GM21825 (cell line): ENCODE measurements around the gene SPN.
A peak's percentile ranks its signal among the peaks of the same experiment; 100 is the strongest.
"Not testable (repeated sequence)": the region's sequence is repeated elsewhere in the genome, so short reads cannot be mapped to it uniquely, and the experiment has no call there.

Source experiments
- ATAC-seq: cut with Tn5 transposase; IDR thresholded peaks from one replicate; pipeline ENCODE4 v1.9.1; 2021; ENCODE audit warnings: mild to moderate bottlenecking, moderate library complexity; ENCODE audit not compliant: unreplicated experiment

The SPN gene

GRCh38 chr16:29699324-29700219 lies 36.5 kb downstream of the SPN start:
- ATAC-seq: no peak

- ATAC-seq: no peak
Measured at GRCh38 chr16:29700253-29700987, 37.4 kb downstream of the SPN start.

- ATAC-seq: no peak
Measured at GRCh38 chr16:29701214-29701555, 38.1 kb downstream of the SPN start.

- peak; percentile 46 for ATAC-seq
Measured at GRCh38 chr16:29702269-29702668, 39.2 kb downstream of the SPN start.

DNA sequence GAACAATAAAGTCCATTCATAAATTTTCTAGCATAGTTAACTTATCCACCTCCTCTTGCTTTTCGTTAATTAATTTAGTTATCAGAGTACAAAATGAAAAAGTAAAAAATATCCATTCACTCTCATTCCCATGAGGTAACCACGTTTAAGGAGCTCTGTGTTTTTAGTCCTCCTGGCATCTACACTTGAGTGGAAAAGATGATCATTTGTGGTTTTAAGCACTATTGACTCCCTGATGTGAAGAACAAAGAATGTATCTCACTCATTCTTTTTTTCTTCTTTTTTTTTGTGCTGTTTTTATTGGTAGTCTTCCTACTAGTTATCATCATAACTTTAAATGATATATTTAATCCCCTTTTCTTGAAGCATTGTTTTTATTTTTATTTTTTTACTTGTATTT lies 42.0 kb downstream of the SPN start:
- no peak for ATAC-seq

- ATAC-seq: not testable (repeated sequence)
Measured at GRCh38 chr16:29707160-29707559, 44.1 kb downstream of the SPN start.

DNA sequence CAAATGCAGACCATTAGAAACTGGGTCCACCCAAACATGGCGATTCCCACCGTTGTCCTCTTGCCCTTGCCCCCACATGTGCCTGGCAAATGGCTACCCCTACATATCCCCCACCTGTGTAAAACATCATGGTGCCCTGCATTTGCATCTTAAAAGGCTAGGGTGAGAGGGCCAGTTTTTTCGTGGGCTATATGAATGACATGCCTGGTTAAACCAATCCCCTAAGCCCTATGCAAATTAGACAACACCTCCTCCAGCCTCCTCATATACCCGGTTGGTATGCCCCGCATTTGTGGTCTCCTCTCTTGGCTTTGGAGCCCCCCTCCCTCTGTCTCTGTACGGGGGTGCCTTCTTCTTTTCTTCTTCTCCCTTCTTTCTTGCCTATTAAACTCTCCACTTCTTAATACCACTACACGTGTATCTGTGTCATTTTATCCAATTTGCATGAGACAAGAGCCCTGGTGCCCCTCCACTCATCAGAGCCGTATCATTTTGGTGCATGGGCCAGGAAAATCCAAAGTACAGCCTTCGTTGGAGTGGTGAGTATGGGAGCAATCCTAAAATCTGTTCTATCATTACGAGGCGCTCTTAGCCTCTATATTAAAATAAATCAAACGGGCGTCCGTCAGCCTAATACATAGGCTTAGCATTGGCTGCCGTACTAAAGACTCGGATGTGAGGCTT lies 46.0 kb downstream of the SPN start:
- ATAC-seq: no peak

- not testable (repeated sequence) for ATAC-seq
Measured at GRCh38 chr16:29709657-29710056, 46.6 kb downstream of the SPN start.

GRCh38 chr16:29710227-29711219 lies 47.5 kb downstream of the SPN start:
- no peak for ATAC-seq

DNA sequence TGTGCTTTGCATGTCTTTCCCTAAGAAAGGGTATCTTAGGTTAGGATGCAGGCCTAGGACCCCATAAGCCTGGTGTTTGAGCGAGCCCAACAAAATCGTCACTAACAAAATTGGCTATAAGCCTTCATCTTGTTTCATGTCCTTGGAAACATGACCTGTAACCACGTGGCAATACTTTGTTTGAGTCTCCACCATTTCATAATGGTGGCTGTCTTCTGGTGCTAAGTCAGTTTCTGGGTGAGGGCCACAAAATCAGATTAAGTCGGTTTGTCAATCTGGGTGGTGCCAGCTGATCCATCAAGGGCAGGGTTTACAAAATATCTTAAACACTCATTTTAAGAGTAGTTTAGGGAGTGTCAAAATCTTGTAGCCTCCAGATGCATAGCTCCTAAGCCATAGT lies 49.8 kb downstream of the SPN start:
- no peak for ATAC-seq

DNA sequence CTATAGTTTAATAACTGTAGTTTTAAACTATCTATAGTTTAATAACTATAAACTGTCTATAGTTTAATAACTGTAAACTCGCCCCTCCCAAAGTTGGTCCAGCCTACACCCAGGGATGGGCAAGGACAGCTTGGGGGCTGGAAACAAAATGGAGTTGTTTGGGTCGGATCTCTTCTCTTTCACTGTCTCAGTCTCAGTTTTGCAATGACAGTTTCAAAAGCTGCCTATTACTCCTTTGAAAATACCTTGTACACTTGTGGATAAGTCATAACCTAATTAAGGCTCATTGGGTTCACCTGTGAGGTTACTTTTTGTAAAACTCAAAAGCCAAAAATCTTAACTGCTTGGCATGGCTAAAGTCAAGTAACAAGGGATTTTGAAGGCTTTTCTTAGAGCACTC lies 51.3 kb downstream of the SPN start:
- ATAC-seq: no peak

DNA sequence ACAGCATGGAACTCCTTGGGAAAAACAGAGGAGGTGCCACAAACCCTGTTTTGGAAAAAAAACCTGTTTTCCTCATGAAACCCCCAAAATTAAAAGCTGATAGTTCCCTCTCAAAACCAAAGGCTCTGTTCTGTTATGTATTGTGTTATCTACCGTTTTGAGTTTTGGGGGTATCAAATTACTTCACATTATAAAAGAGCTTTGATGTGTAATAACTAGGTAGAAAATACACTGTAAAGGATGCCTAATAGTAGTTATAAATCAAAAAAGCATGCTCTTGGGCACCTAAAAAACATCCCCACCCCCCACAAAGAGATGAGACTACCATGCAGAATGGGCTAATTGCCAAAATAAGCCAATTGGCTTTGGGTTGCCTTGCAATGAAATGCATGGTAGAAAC lies 51.9 kb downstream of the SPN start:
- ATAC-seq: no peak

GRCh38 chr16:29717113-29717512 lies 54.1 kb downstream of the SPN start:
- no peak for ATAC-seq

GRCh38 chr16:29719063-29719462 lies 56.0 kb downstream of the SPN start:
- no peak for ATAC-seq
